HCT116 (cell line): ENCODE data around the gene PLK2. TPM values are rescaled to one million over a fixed set of nuclear protein-coding genes. Genes with fewer than 3 reads are reported as not detected.

Experiments used
- ATAC-seq: fragments of 200-7000 bp; cut with Tn5 transposase; 2 replicates; pipeline ENCODE4 v1.9.1; 2020; ENCODE audit warnings: mild to moderate bottlenecking, moderate library complexity
- BruUV-seq: library from RNA; stranded (reverse); fragments of 400-500 nt; replicated peaks from 2 replicates; lab custom pipeline; 2021; lab: Mats Ljungman, UMichigan
- CTCF ChIA-PET: fragments of 300-600 bp; sonication (Branson Sonifier 250); formaldehyde crosslinking; loops from one replicate; lab custom pipeline; 2021; ENCODE audit warnings: antibody characterized with exemption; lab: Charles Lee
- POLR2A ChIA-PET: fragments of 300-600, 350-600 bp; sonication (Branson Sonifier 250); formaldehyde crosslinking; loops from one replicate; lab custom pipeline; 2021; ENCODE audit warnings: antibody characterized with exemption; lab: Charles Lee
- RAD21 ChIA-PET, 2 experiments: fragments of 300-600 bp; sonication (Branson Sonifier 250); formaldehyde crosslinking; loops; one replicate each; lab custom pipeline; 2023; ENCODE audit warnings: low total read pairs in 2 of 2; ENCODE audit not compliant: uncharacterized antibody in 2 of 2, unreplicated experiment in 2 of 2, low non-redundant PET in 1 of 2; lab: Charles Lee
- DNase-seq: peaks from one replicate; pipeline ENCODE4 v3.0.0-alpha.2; 2010; ENCODE audit warnings: low read depth, low spot score
- H2AFZ ChIP-seq: fragments of 200-600 bp; shearing (Covaris generic), sonication (generic); 2 replicates; pipeline ENCODE4 v1.6.1; 2017; ENCODE audit warnings: low read depth, mixed run types, mixed read lengths, antibody characterized with exemption, low read length; ENCODE audit not compliant: poor library complexity, severe bottlenecking
- H3K27ac ChIP-seq: 2 replicates; pipeline ENCODE4 v1.5.1; 2012; ENCODE audit warnings: low read depth, low read length
- H3K27me3 ChIP-seq: fragments of 200-600 bp; sonication (generic); 2 replicates; pipeline ENCODE4 v1.6.1; 2016; ENCODE audit warnings: mixed run types, low read length, mixed read lengths; ENCODE audit not compliant: insufficient read depth
- H3K36me3 ChIP-seq, 2 experiments: fragments of 200-500 bp in 1 of 2; fragments of 200-600 bp in 1 of 2; sonication (Bioruptor generic) in 1 of 2; sonication (generic) in 1 of 2; 2 replicates each; pipeline versions ENCODE4 v1.5.1 to v1.6.1; 2014 to 2016; ENCODE audit warnings: low read length in 2 of 2, inconsistent platforms in 1 of 2, mixed read lengths in 1 of 2, mixed run types in 1 of 2; ENCODE audit not compliant: insufficient read depth in 2 of 2, control insufficient read depth in 1 of 2
- H3K4me1 ChIP-seq, 2 experiments: fragments of 200-600 bp in 1 of 2; sonication (generic) in 1 of 2; 2 replicates each; pipeline versions ENCODE4 v1.5.1 to v1.6.1; 2012 to 2017; ENCODE audit warnings: low read length in 2 of 2, inconsistent platforms in 1 of 2, mild to moderate bottlenecking in 1 of 2, mixed read lengths in 1 of 2, mixed run types in 1 of 2, moderate library complexity in 1 of 2; ENCODE audit not compliant: insufficient read depth in 2 of 2, control insufficient read depth in 1 of 2
- H3K4me2 ChIP-seq: fragments of 200-600 bp; sonication (generic); 2 replicates; pipeline ENCODE4 v1.6.1; 2017; ENCODE audit warnings: mixed run types, low read length, mixed read lengths
- H3K4me3 ChIP-seq, 2 experiments: fragments of 200-600 bp in 1 of 2; sonication (generic) in 1 of 2; replicated peaks in 1 of 2; 2 replicates each; pipeline ENCODE4 v1.5.1; 2011 to 2016; ENCODE audit warnings: low read length in 2 of 2, control low read depth in 1 of 2, low read depth in 1 of 2, mild to moderate bottlenecking in 1 of 2, mixed read lengths in 1 of 2, mixed run types in 1 of 2
- H3K79me2 ChIP-seq: fragments of 200-600 bp; sonication (generic); 2 replicates; pipeline ENCODE4 v1.6.1; 2017; ENCODE audit warnings: mild to moderate bottlenecking, mixed run types, low read length, moderate library complexity, mixed read lengths; ENCODE audit not compliant: insufficient read depth
- H3K9ac ChIP-seq: fragments of 200-600 bp; sonication (generic); 2 replicates; pipeline ENCODE4 v1.6.1; 2016; ENCODE audit warnings: low read length, mixed read lengths
- H3K9me2 ChIP-seq: fragments of 200-600 bp; sonication (generic), shearing (Covaris generic); 2 replicates; pipeline ENCODE4 v1.6.1; 2017; ENCODE audit warnings: mixed run types, mild to moderate bottlenecking, moderate library complexity; ENCODE audit not compliant: insufficient read depth
- H3K9me3 ChIP-seq, 2 experiments: fragments of 200-500 bp in 1 of 2; fragments of 200-600 bp in 1 of 2; sonication (Bioruptor generic) in 1 of 2; sonication (generic) in 1 of 2; 2 replicates each; pipeline ENCODE4 v1.6.1; 2014 to 2017; ENCODE audit warnings: low read length in 2 of 2, mixed read lengths in 2 of 2, inconsistent platforms in 1 of 2, low read depth in 1 of 2, mild to moderate bottlenecking in 1 of 2, mixed run types in 1 of 2, moderate library complexity in 1 of 2; ENCODE audit not compliant: control insufficient read depth in 1 of 2, insufficient read depth in 1 of 2
- H4K20me1 ChIP-seq: fragments of 200-600 bp; sonication (generic), shearing (Covaris generic); 2 replicates; pipeline ENCODE4 v1.6.1; 2017; ENCODE audit warnings: mixed run types, mild to moderate bottlenecking, moderate library complexity; ENCODE audit not compliant: insufficient read depth
- ATF3 ChIP-seq: IDR thresholded peaks from 2 replicates; pipeline ENCODE4 v1.6.1; 2012
- CBX3 ChIP-seq: IDR thresholded peaks from 2 replicates; pipeline ENCODE4 v1.6.1; 2012; ENCODE audit warnings: low read depth
- CEBPB ChIP-seq: IDR thresholded peaks from 2 replicates; pipeline ENCODE4 v1.6.1; 2012; ENCODE audit warnings: low read depth
- CTCF ChIP-seq, 3 experiments: fragments of 200-600 bp in 1 of 3; sonication (generic) in 1 of 3; IDR thresholded peaks in 2 of 3; conservative IDR thresholded peaks in 1 of 3; 2 replicates each; pipeline ENCODE4 v1.5.1; 2012 to 2017; ENCODE audit warnings: low read depth in 2 of 3, low read length in 2 of 3, antibody characterized with exemption in 1 of 3, borderline replicate concordance in 1 of 3, control low read depth in 1 of 3, mild to moderate bottlenecking in 1 of 3, mixed read lengths in 1 of 3, mixed run types in 1 of 3, moderate library complexity in 1 of 3; ENCODE audit not compliant: insufficient read depth in 1 of 3
- EGR1 ChIP-seq: IDR thresholded peaks from 2 replicates; pipeline ENCODE4 v1.6.1; 2012; ENCODE audit warnings: low read depth
- ELF1 ChIP-seq: IDR thresholded peaks from 2 replicates; pipeline ENCODE4 v1.6.1; 2012; ENCODE audit warnings: low read depth, borderline replicate concordance
- EZH2 ChIP-seq: fragments of 200-600 bp; sonication (generic); IDR thresholded peaks from 2 replicates; pipeline ENCODE4 v1.6.1; 2017; ENCODE audit warnings: antibody characterized with exemption, mixed run types
- EZH2phosphoT487 ChIP-seq: fragments of 200-600 bp; IDR thresholded peaks from 2 replicates; pipeline ENCODE4 v1.6.1; 2018; ENCODE audit warnings: antibody characterized with exemption, borderline replicate concordance
- JUND ChIP-seq: IDR thresholded peaks from 2 replicates; pipeline ENCODE4 v1.6.1; 2012
- MAX ChIP-seq: IDR thresholded peaks from 2 replicates; pipeline ENCODE4 v1.6.1; 2012
- POLR2A ChIP-seq: IDR thresholded peaks from 2 replicates; pipeline ENCODE4 v1.7.0; 2011; ENCODE audit warnings: borderline replicate concordance; ENCODE audit not compliant: insufficient read depth, insufficient read length; ENCODE audit errors: extremely low read depth
- POLR2AphosphoS5 ChIP-seq: IDR thresholded peaks from 2 replicates; pipeline ENCODE4 v1.6.1; 2011; ENCODE audit warnings: mild to moderate bottlenecking, low read depth, low read length, moderate library complexity
- SIN3A ChIP-seq: IDR thresholded peaks from 2 replicates; pipeline ENCODE4 v1.6.1; 2012; ENCODE audit warnings: low read depth
- SP1 ChIP-seq: IDR thresholded peaks from 2 replicates; pipeline ENCODE4 v1.6.1; 2012; ENCODE audit warnings: low read depth
- TCF7L2 ChIP-seq: IDR thresholded peaks from 2 replicates; pipeline ENCODE4 v1.7.0; 2011; ENCODE audit warnings: borderline replicate concordance, inconsistent platforms; ENCODE audit not compliant: insufficient read depth, insufficient read length; ENCODE audit errors: extremely low read depth
- YY1 ChIP-seq: IDR thresholded peaks from 2 replicates; pipeline ENCODE4 v1.6.1; 2011; ENCODE audit warnings: low read length, low read depth, moderate library complexity, mild to moderate bottlenecking; ENCODE audit not compliant: insufficient replicate concordance; ENCODE audit errors: extremely low read depth
- ZFX ChIP-seq: fragments of 450-650 bp; IDR thresholded peaks from 2 replicates; pipeline ENCODE4 v1.6.1; 2017
- ZNF274 ChIP-seq: fragments of 200-500 bp; sonication (Bioruptor generic); IDR thresholded peaks from 2 replicates; pipeline ENCODE4 v1.6.1; 2014; ENCODE audit warnings: mild to moderate bottlenecking, low read depth, low read length, inconsistent platforms
- intact Hi-C: fragments of 100-400 bp; cut with micrococcal nuclease; formaldehyde crosslinking; loops from 2 replicates; pipeline ENCODE4 v1.10.0; 2022
- total RNA-seq: library from RNA; stranded (reverse); gene quantifications from one replicate; pipeline ENCODE4 v1.2.1, GENCODE V29; 2021; ENCODE audit not compliant: unreplicated experiment

The PLK2 gene
- total RNA-seq, 1 experiment from 2014 or later = 54.6 TPM

- ChIA-PET RAD21 (no interaction called here), CTCF (no interaction called here), POLR2A (no interaction called here)
- no TSS peak for BruUV-seq
- TF ChIP-seq CTCF (IDR thresholded peaks at IDR 0.05 in 2 of 3, conservative IDR thresholded peaks at IDR 0.05 in 1 of 3; ENCODE audit: borderline replicate concordance in 1 of 3, insufficient read depth in 1 of 3, low read depth in 2 of 3, low read length in 2 of 3) (no peak), ZFX (no peak), ATF3 (no peak), JUND (no peak), SP1 (no peak), EZH2 (no peak), EZH2phosphoT487 (no peak), POLR2A (no peak), ELF1 (no peak), POLR2AphosphoS5 (no peak), CBX3 (no peak), EGR1 (no peak), CEBPB (no peak), SIN3A (no peak), MAX (no peak), YY1 (no peak), ZNF274 (no peak), TCF7L2 (no peak)
- H3K4me2 ChIP-seq = no peak overlapping the region
- H3K9me2 ChIP-seq = no peaks in the 10 kb centered on the region
- H3K36me3 ChIP-seq = no peaks in the 10 kb centered on the region
- peaks cover 0 to 4% of the 10 kb centered on the region in 2 experiments; a peak in 1 of 4 replicates for H3K9me3 ChIP-seq
- no peaks in the 10 kb centered on the region for H3K79me2 ChIP-seq
- intact Hi-C loops = no loop called here
- no peak overlapping the region for H3K27ac ChIP-seq
- 0 out of 2 replicates have a peak, but pooled peaks cover 4% of the 10 kb centered on the region for H3K27me3 ChIP-seq
- H3K4me1 ChIP-seq = no peaks in the 10 kb centered on the region
- H3K4me3 ChIP-seq = no peak overlapping the region
- no peak for ATAC-seq
- DNase-seq = no peak
- H3K9ac ChIP-seq = no peak overlapping the region
- H4K20me1 ChIP-seq = no peaks in the 10 kb centered on the region
- H2AFZ ChIP-seq = no peak overlapping the region
Measured at GRCh38 chr5:58484505-58484904, 24.6 kb upstream of the PLK2 start.
